Measurements from ENCODE around the gene PLAAT5. TPM values are rescaled to one million over a fixed set of nuclear protein-coding genes. Genes with fewer than 3 reads are reported as not detected.

Gene PLAAT5
- total and polyA plus RNA-seq, 2 donors from 2014 or later = 0.72 to 7.6 TPM

- intact Hi-C loops (cut with DNase I) = no loop called here
- peak within 1 kb of the TSS; percentile 35 to 83 (median 59) for H3K4me3 ChIP-seq (ENCODE audit: low read length in 3 of 3)
- H3K4me1 ChIP-seq (ENCODE audit: control insufficient read depth in 2 of 3, insufficient read depth in 2 of 3, low read depth in 1 of 3, low read length in 3 of 3) = peaks cover 0 to 39% (median 35%) of the 10 kb centered on the region in 3 donors
- no peaks in the 10 kb centered on the region for H3K9me3 ChIP-seq (ENCODE audit: control insufficient read depth in 2 of 3, insufficient read depth in 1 of 3, low read length in 3 of 3)
- no peaks in the 10 kb centered on the region for H3K27me3 ChIP-seq (ENCODE audit: control insufficient read depth, insufficient read depth, low read length)
- TF ChIP-seq CTCF (IDR thresholded peaks at IDR 0.05; ENCODE audit: borderline replicate concordance, extremely low read depth, insufficient read depth) = no peak
- peak within 1 kb of the TSS; percentile 81 to 96 for H3K27ac ChIP-seq (ENCODE audit: low read depth in 2 of 2, low read length in 2 of 2)
- DNase-seq (peak in 2 of 5 donors; percentile 43 to 69), FAIRE-seq (no peak)
- H3K9ac ChIP-seq (ENCODE audit: low read length in 3 of 3) = peak within 1 kb of the TSS; percentile 5 to 91 (median 65)
- H3K36me3 ChIP-seq (ENCODE audit: control insufficient read depth in 2 of 3, insufficient read depth in 3 of 3, low read length in 3 of 3) = peaks cover 0 to 3% (median 0%) of the 10 kb centered on the region in 3 donors
Measured at GRCh38 chr11:63536669-63537292, 45.8 kb upstream of the PLAAT5 start, which contains the start of gene PLAAT4. Gene PLAAT4 (plus strand): TSS chr11:63536808. CDS start chr11:63536869, 61 bp downstream.

GRCh38 chr11:63535734-63536133 is 44.8 kb upstream of the PLAAT5 start:
- H3K9me3 ChIP-seq (ENCODE audit: control insufficient read depth in 2 of 3, insufficient read depth in 1 of 3, low read length in 3 of 3) = no peaks in the 10 kb centered on the region
- intact Hi-C loops (cut with DNase I) = no loop called here

GRCh38 chr11:63534895-63535461 is 44.0 kb upstream of the PLAAT5 start:
- FAIRE-seq = no peak
- Histone ChIP-seq H3K9me3 (ENCODE audit: control insufficient read depth in 2 of 3, insufficient read depth in 1 of 3, low read length in 3 of 3) (no peaks in the 10 kb centered on the region), H3K4me3 (ENCODE audit: low read length in 3 of 3) (no peak overlapping the region), H3K27ac (ENCODE audit: low read depth in 2 of 2, low read length in 2 of 2) (peak overlapping the region in 1 of 2 donors; percentile 18), H3K36me3 (ENCODE audit: control insufficient read depth in 2 of 3, insufficient read depth in 3 of 3, low read length in 3 of 3) (no peaks in the 10 kb centered on the region), H3K27me3 (ENCODE audit: control insufficient read depth, insufficient read depth, low read length) (no peaks in the 10 kb centered on the region), H3K9ac (ENCODE audit: low read length in 3 of 3) (no peak overlapping the region), H3K4me1 (ENCODE audit: control insufficient read depth in 2 of 3, insufficient read depth in 2 of 3, low read depth in 1 of 3, low read length in 3 of 3) (peaks cover 0 to 44% (median 43%) of the 10 kb centered on the region in 3 donors)
- TF ChIP-seq CTCF (IDR thresholded peaks at IDR 0.05; ENCODE audit: borderline replicate concordance, extremely low read depth, insufficient read depth) = no peak
- no peak for DNase-seq
- intact Hi-C loops (cut with DNase I) = no loop called here

More at GRCh38 chr11:63535734-63536133, 44.8 kb upstream of the PLAAT5 start:
- Histone ChIP-seq H3K27ac (ENCODE audit: low read depth in 2 of 2, low read length in 2 of 2) (peak overlapping the region; percentile 81 to 96), H3K4me1 (ENCODE audit: control insufficient read depth in 2 of 3, insufficient read depth in 2 of 3, low read depth in 1 of 3, low read length in 3 of 3) (peaks cover 0 to 44% (median 43%) of the 10 kb centered on the region in 3 donors), H3K9ac (ENCODE audit: low read length in 3 of 3) (no peak overlapping the region), H3K36me3 (ENCODE audit: control insufficient read depth in 2 of 3, insufficient read depth in 3 of 3, low read length in 3 of 3) (peaks cover 0 to 1% (median 0%) of the 10 kb centered on the region in 3 donors), H3K27me3 (ENCODE audit: control insufficient read depth, insufficient read depth, low read length) (no peaks in the 10 kb centered on the region), H3K4me3 (ENCODE audit: low read length in 3 of 3) (no peak overlapping the region)
- TF ChIP-seq CTCF (IDR thresholded peaks at IDR 0.05; ENCODE audit: borderline replicate concordance, extremely low read depth, insufficient read depth) = no peak
- no peak for DNase-seq
- no peak for FAIRE-seq

Data from kidney (tissue), 14 donors.